HFF-Myc (cell line): ENCODE data around the gene TRPV6.

Source experiments
- DNase-seq: peaks from one replicate; pipeline ENCODE4 v3.0.0-alpha.2; 2011; ENCODE audit warnings: low read depth; ENCODE audit errors: extremely low read depth
- H3K4me3 ChIP-seq: replicated peaks from 2 replicates; pipeline ENCODE4 v1.5.1; 2011; ENCODE audit warnings: low read depth, mild to moderate bottlenecking, control low read depth, low read length
- CTCF ChIP-seq: IDR thresholded peaks from 2 replicates; pipeline ENCODE4 v1.5.1; 2012; ENCODE audit warnings: mild to moderate bottlenecking, low read depth, low read length, control low read depth; ENCODE audit errors: missing control alignments

The TRPV6 gene

GRCh38 chr7:142870566-142871259 lies 14.8 kb downstream of the TRPV6 start:
- no peak overlapping the region for H3K4me3 ChIP-seq
- no peak for DNase-seq
- no peak for TF ChIP-seq CTCF

GRCh38 chr7:142870147-142870559 lies 15.4 kb downstream of the TRPV6 start:
- no peak for TF ChIP-seq CTCF
- H3K4me3 ChIP-seq = no peak overlapping the region
- no peak for DNase-seq

GRCh38 chr7:142869434-142869833 lies 16.1 kb downstream of the TRPV6 start:
- TF ChIP-seq CTCF = no peak
- no peak overlapping the region for H3K4me3 ChIP-seq
- no peak for DNase-seq

GRCh38 chr7:142868986-142869415 lies 16.5 kb downstream of the TRPV6 start:
- no peak overlapping the region for H3K4me3 ChIP-seq
- no peak for TF ChIP-seq CTCF
- no peak for DNase-seq

GRCh38 chr7:142868188-142868985 lies 17.2 kb downstream of the TRPV6 start:
- H3K4me3 ChIP-seq = no peak overlapping the region
- TF ChIP-seq CTCF = no peak
- no peak for DNase-seq

GRCh38 chr7:142867398-142868187 lies 18.0 kb downstream of the TRPV6 start:
- TF ChIP-seq CTCF = no peak
- no peak overlapping the region for H3K4me3 ChIP-seq
- no peak for DNase-seq
